GM12872 (cell line): Measurements from ENCODE around the gene WIPF2.

ENCODE experiments used
- CTCF ChIP-seq: IDR thresholded peaks from 3 replicates; pipeline ENCODE4 v1.5.1; 2011; ENCODE audit warnings: low read depth, mild to moderate bottlenecking, low read length, moderate library complexity; ENCODE audit not compliant: insufficient read depth

WIPF2 gene

GRCh38 chr17:40327244-40327729 is 108.2 kb downstream of the WIPF2 start:
- TF ChIP-seq CTCF: no peak

DNA sequence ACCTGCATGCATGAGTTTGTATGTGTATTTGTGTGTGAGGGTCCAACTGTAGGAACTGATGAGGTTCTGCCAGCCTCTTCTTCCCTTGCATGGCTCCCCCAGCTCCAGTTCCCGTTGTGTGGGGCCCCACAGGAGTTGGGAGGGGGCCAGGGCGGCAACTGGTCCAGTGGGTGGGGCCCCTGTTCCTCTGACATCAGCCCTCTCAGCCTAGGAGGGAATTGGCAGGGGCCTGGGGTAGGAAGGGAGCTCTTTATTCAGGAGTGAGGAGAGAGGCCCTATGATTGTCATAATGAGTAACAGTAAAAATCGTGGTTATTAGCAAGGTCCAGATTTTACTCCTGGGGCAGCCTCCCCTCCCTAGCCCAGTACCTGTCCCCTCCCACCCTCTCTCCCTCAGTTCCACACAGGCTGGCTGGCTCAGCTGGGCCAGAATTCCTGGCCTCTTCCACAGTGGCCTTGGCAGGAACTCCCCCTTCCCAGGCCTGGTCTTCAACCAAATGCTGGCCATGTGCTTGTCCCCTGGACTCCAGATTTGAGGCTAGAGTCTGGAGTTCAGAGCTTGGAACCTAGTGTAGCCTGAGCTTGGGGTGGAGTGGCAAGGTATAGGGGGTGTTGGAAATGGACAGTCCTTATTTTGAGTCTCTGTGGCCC is 108.8 kb downstream of the WIPF2 start:
- TF ChIP-seq CTCF: no peak

DNA sequence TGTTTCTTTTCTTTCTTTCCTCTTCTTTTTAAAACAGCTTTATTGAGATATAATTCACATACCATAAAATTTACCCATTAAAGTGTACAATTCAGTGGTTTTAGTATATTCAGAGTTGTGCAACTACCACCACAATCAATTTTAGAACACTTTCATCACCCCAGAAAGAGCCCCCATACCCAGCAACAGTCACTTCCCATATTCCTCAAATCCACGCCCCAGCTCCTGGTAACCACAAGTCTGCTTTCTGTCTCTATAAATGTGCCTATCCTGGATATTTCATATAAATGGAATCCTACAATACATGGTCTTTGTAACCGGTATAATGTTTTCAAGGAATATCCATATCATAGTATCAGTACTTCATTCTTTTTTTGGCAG is 109.3 kb downstream of the WIPF2 start:
- TF ChIP-seq CTCF: no peak

- TF ChIP-seq CTCF: no peak
Observed at GRCh38 chr17:40329839-40330794, 111.0 kb downstream of the WIPF2 start.

- no peak for TF ChIP-seq CTCF
Observed at GRCh38 chr17:40330850-40331470, 111.9 kb downstream of the WIPF2 start.

DNA sequence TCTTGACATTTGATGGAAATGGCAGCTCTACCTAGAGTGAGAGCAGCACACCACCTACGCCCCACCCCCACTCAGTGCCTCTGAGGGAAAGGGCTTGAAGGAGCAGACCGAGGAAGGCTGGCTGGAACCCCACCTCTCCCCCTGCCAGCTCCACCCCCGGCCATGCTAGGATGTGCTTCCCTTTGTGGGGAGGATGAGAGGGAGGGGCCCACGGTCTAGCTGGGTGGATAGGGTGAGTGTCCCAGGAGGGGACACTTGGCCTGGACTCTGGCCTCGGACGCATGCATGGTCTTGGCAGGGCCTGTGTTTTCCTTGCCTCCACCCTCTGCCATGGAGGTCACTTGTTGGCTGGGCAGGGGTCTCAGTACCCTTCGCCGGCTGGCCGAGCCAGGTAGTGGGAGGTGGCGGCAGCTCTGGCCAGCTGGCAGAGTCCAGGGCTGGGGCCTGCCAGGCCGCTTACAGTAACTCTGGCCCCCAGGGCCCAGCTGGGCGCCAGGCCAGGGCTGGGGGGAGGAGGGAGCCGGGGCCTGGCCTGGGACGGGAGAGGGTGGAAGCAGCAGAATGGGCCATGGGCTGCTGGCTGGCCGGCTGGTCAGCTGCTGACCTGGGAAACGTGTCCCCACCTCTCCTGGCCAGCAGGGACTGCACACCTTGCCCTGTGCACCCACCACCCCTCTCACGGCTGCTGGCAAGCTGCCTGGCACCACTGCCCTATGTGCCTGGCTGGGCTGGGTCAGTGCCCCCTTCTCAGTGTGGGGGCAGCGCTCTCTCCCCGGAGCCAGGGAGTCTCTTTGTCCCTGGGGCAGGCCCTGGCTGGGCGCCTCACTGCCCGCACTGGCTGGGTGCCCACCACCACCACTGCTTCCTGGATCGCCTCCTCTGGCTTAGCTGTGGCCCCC is 112.9 kb downstream of the WIPF2 start:
- TF ChIP-seq CTCF: no peak
